Measurements from ENCODE around the gene USP10. TPM values are rescaled to one million over a fixed set of nuclear protein-coding genes. Genes with fewer than 3 reads are reported as not detected.

The USP10 gene
- total RNA-seq, 1 donor from 2014 or later, result 33.7 TPM

GRCh38 chr16:84680165-84680842 is 19.5 kb upstream of the USP10 start:
- H3K36me3 ChIP-seq (ENCODE audit: control insufficient read depth, insufficient read depth, low read length), result no peaks in the 10 kb centered on the region
- H3K27me3 ChIP-seq (ENCODE audit: control insufficient read depth, insufficient read depth, low read length), result peaks cover 6% of the 10 kb centered on the region
- H3K4me3 ChIP-seq (ENCODE audit: low read depth, low read length), result no peak overlapping the region
- TF ChIP-seq, protein P1, sequence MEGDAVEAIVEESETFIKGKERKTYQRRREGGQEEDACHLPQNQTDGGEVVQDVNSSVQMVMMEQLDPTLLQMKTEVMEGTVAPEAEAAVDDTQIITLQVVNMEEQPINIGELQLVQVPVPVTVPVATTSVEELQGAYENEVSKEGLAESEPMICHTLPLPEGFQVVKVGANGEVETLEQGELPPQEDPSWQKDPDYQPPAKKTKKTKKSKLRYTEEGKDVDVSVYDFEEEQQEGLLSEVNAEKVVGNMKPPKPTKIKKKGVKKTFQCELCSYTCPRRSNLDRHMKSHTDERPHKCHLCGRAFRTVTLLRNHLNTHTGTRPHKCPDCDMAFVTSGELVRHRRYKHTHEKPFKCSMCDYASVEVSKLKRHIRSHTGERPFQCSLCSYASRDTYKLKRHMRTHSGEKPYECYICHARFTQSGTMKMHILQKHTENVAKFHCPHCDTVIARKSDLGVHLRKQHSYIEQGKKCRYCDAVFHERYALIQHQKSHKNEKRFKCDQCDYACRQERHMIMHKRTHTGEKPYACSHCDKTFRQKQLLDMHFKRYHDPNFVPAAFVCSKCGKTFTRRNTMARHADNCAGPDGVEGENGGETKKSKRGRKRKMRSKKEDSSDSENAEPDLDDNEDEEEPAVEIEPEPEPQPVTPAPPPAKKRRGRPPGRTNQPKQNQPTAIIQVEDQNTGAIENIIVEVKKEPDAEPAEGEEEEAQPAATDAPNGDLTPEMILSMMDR (IDR thresholded peaks at IDR 0.05; ENCODE audit: insufficient read depth, low read length, severe bottlenecking), result no peak
- no peak for FAIRE-seq
- no peak for DNase-seq (ENCODE audit: low read depth)

GRCh38 chr16:84680843-84681629 is 18.8 kb upstream of the USP10 start:
- FAIRE-seq (no peak), DNase-seq (ENCODE audit: low read depth) (no peak)
- TF ChIP-seq, protein P1 (IDR thresholded peaks at IDR 0.05; ENCODE audit: insufficient read depth, low read length, severe bottlenecking), result no peak
- peaks cover 6% of the 10 kb centered on the region for H3K27me3 ChIP-seq (ENCODE audit: control insufficient read depth, insufficient read depth, low read length)
- no peak overlapping the region for H3K4me3 ChIP-seq (ENCODE audit: low read depth, low read length)
- H3K36me3 ChIP-seq (ENCODE audit: control insufficient read depth, insufficient read depth, low read length), result no peaks in the 10 kb centered on the region

GRCh38 chr16:84683691-84684591 is 15.9 kb upstream of the USP10 start:
- H3K27me3 ChIP-seq (ENCODE audit: control insufficient read depth, insufficient read depth, low read length), result no peaks in the 10 kb centered on the region
- FAIRE-seq, result no peak
- no peak for DNase-seq (ENCODE audit: low read depth)
- no peaks in the 10 kb centered on the region for H3K36me3 ChIP-seq (ENCODE audit: control insufficient read depth, insufficient read depth, low read length)
- TF ChIP-seq, protein P1 (IDR thresholded peaks at IDR 0.05; ENCODE audit: insufficient read depth, low read length, severe bottlenecking), result no peak
- H3K4me3 ChIP-seq (ENCODE audit: low read depth, low read length), result no peak overlapping the region

GRCh38 chr16:84684592-84684965 is 15.2 kb upstream of the USP10 start:
- Histone ChIP-seq H3K27me3 (ENCODE audit: control insufficient read depth, insufficient read depth, low read length) (no peaks in the 10 kb centered on the region), H3K36me3 (ENCODE audit: control insufficient read depth, insufficient read depth, low read length) (no peaks in the 10 kb centered on the region), H3K4me3 (ENCODE audit: low read depth, low read length) (no peak overlapping the region)
- DNase-seq (ENCODE audit: low read depth) (no peak), FAIRE-seq (no peak)
- TF ChIP-seq, protein P1 (IDR thresholded peaks at IDR 0.05; ENCODE audit: insufficient read depth, low read length, severe bottlenecking), result no peak

DNA sequence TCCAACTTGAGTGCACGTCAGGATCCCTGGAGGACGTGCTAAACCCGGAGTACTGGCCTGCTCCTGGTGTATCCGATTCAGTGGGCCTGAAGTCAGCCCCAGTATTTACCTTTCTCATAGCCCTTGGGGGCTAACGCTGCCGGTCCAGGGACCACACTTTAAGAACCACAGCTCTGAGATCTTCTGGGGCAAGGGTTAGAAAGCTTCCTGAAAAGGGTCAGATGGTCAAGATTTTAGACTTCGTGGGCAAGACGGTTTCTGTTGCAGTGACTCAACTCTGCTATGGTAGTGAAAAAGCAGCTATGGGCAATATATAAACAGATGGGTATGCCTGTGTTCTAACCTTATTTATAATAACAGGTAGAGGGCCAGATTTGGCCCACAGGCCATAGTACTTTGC is 14.6 kb upstream of the USP10 start:
- Histone ChIP-seq H3K36me3 (ENCODE audit: control insufficient read depth, insufficient read depth, low read length) (no peaks in the 10 kb centered on the region), H3K4me3 (ENCODE audit: low read depth, low read length) (no peak overlapping the region), H3K27me3 (ENCODE audit: control insufficient read depth, insufficient read depth, low read length) (no peaks in the 10 kb centered on the region)
- DNase-seq (ENCODE audit: low read depth) (no peak), FAIRE-seq (no peak)
- TF ChIP-seq, protein P1 (IDR thresholded peaks at IDR 0.05; ENCODE audit: insufficient read depth, low read length, severe bottlenecking), result no peak

Data from bronchial epithelial cell (primary cell).